GM19452 (cell line): ENCODE measurements around the gene GALNS.

Experiments used
- ATAC-seq: cut with Tn5 transposase; IDR thresholded peaks from one replicate; pipeline ENCODE4 v1.9.1; 2021; ENCODE audit not compliant: unreplicated experiment

Gene GALNS

GRCh38 chr16:88787579-88788314 lies 69.0 kb downstream of the GALNS start:
- ATAC-seq: no peak

- no peak for ATAC-seq
These were observed 71.4 kb downstream of the GALNS start, which contains the start of gene PIEZO1 for GRCh38 chr16:88785106-88785924. PIEZO1 (minus strand) TSS chr16:88785220; CDS start chr16:88784964, 256 bp downstream.

- no peak for ATAC-seq
These were observed 72.0 kb downstream of the GALNS start for GRCh38 chr16:88784856-88785105.

GRCh38 chr16:88784074-88784855 lies 72.5 kb downstream of the GALNS start:
- no peak for ATAC-seq

- no peak for ATAC-seq
These were observed 73.2 kb downstream of the GALNS start for GRCh38 chr16:88783391-88784073.

GRCh38 chr16:88782454-88783390 lies 74.0 kb downstream of the GALNS start:
- ATAC-seq: no peak

- no peak for ATAC-seq
These were observed 75.3 kb downstream of the GALNS start for GRCh38 chr16:88781140-88782077.

GRCh38 chr16:88780142-88781062 lies 76.3 kb downstream of the GALNS start:
- ATAC-seq: no peak

GRCh38 chr16:88779406-88780141 lies 77.2 kb downstream of the GALNS start:
- no peak for ATAC-seq

GRCh38 chr16:88778541-88779065 lies 78.1 kb downstream of the GALNS start:
- ATAC-seq: no peak

GRCh38 chr16:88778271-88778525 lies 78.5 kb downstream of the GALNS start:
- ATAC-seq: no peak

- no peak for ATAC-seq
These were observed 79.1 kb downstream of the GALNS start for GRCh38 chr16:88777471-88778270.

- ATAC-seq: no peak
These were observed 80.9 kb downstream of the GALNS start for GRCh38 chr16:88775825-88776224.

GRCh38 chr16:88774544-88775393 lies 82.0 kb downstream of the GALNS start:
- no peak for ATAC-seq

GRCh38 chr16:88773812-88774291 lies 82.9 kb downstream of the GALNS start:
- ATAC-seq: no peak
